ENCODE data around the gene HLA-DQA1. TPM values are rescaled to one million over a fixed set of nuclear protein-coding genes. Genes with fewer than 3 reads are reported as not detected.
A peak's percentile ranks its signal among the peaks of the same experiment; 100 is the strongest.

HLA-DQA1 gene
- total RNA-seq, 2 experiments from 2014 or later, result 35.4 to 41.1 TPM

- Mint-ChIP-seq H3K36me3 (ENCODE audit: low read depth) (peaks cover 5% of the 10 kb centered on the region), H3K4me3 (no peak overlapping the region), H3K4me1 (peaks cover 27% of the 10 kb centered on the region), H3K27ac (no peak overlapping the region), H3K9me3 (peaks cover 4% of the 10 kb centered on the region), H3K27me3 (no peaks in the 10 kb centered on the region)
- CTCF ChIA-PET, result interaction anchor here (2.3 kb wide), 1 partner anchor 13 kb away, joined by 7 read pairs; no protein-coding TSS in a partner anchor
- POLR2A ChIA-PET, result interaction anchor here (1.1 to 1.7 kb wide), 3 partner anchors 13 to 363 kb away, joined by 3 to 13 read pairs (median 4); partner anchors contain the start of gene HLA-DRA
- DNase-seq, result no peak
These were observed 27.8 kb upstream of the HLA-DQA1 start for GRCh38 chr6:32609391-32609730.

GRCh38 chr6:32609731-32610640, 27.2 kb upstream of the HLA-DQA1 start:
- H3K27me3 Mint-ChIP-seq, result no peaks in the 10 kb centered on the region
- H3K36me3 Mint-ChIP-seq (ENCODE audit: low read depth), result peaks cover 5% of the 10 kb centered on the region
- H3K4me3 Mint-ChIP-seq, result no peak overlapping the region
- ChIA-PET POLR2A (interaction anchor here (1.1 to 1.7 kb wide), 3 partner anchors 13 to 362 kb away, joined by 3 to 13 read pairs (median 4); partner anchors contain the start of gene HLA-DRA), CTCF (interaction anchor here (2.3 kb wide), 1 partner anchor 13 kb away, joined by 7 read pairs; no protein-coding TSS in a partner anchor)
- H3K27ac Mint-ChIP-seq, result no peak overlapping the region
- H3K9me3 Mint-ChIP-seq, result peaks cover 4% of the 10 kb centered on the region
- H3K4me1 Mint-ChIP-seq, result peaks cover 21% of the 10 kb centered on the region
- DNase-seq, result peak; percentile 60

GRCh38 chr6:32610682-32611296, 26.4 kb upstream of the HLA-DQA1 start:
- CTCF ChIA-PET, result interaction anchor here (1.0 kb wide), 1 partner anchor 11 kb away, joined by 3 read pairs; no protein-coding TSS in a partner anchor
- H3K9me3 Mint-ChIP-seq, result peaks cover 6% of the 10 kb centered on the region
- POLR2A ChIA-PET, result interaction anchor here (1.9 kb wide), 1 partner anchor 12 kb away, joined by 5 read pairs; no protein-coding TSS in a partner anchor
- peaks cover 21% of the 10 kb centered on the region for H3K4me1 Mint-ChIP-seq
- H3K27me3 Mint-ChIP-seq, result no peaks in the 10 kb centered on the region
- peaks cover 5% of the 10 kb centered on the region for H3K36me3 Mint-ChIP-seq (ENCODE audit: low read depth)
- no peak overlapping the region for H3K4me3 Mint-ChIP-seq
- DNase-seq, result no peak
- H3K27ac Mint-ChIP-seq, result no peak overlapping the region

- no peaks in the 10 kb centered on the region for H3K27me3 Mint-ChIP-seq
- no peak overlapping the region for H3K4me3 Mint-ChIP-seq
- CTCF ChIA-PET, result no interaction called here
- H3K27ac Mint-ChIP-seq, result no peak overlapping the region
- POLR2A ChIA-PET, result no interaction called here
- no peak for DNase-seq
- H3K4me1 Mint-ChIP-seq, result peaks cover 16% of the 10 kb centered on the region
- peaks cover 12% of the 10 kb centered on the region for H3K9me3 Mint-ChIP-seq
- peaks cover 13% of the 10 kb centered on the region for H3K36me3 Mint-ChIP-seq (ENCODE audit: low read depth)
These were observed 23.7 kb upstream of the HLA-DQA1 start for GRCh38 chr6:32613475-32613874.

GRCh38 chr6:32614366-32615081, 22.7 kb upstream of the HLA-DQA1 start:
- H3K27ac Mint-ChIP-seq, result no peak overlapping the region
- peaks cover 16% of the 10 kb centered on the region for H3K4me1 Mint-ChIP-seq
- ChIA-PET POLR2A (interaction anchor here (1.0 kb wide), 1 partner anchor 51 kb away, joined by 3 read pairs; no protein-coding TSS in a partner anchor), CTCF (interaction anchor here (1.9 kb wide), 1 partner anchor 31 kb away, joined by 4 read pairs; no protein-coding TSS in a partner anchor)
- H3K27me3 Mint-ChIP-seq, result no peaks in the 10 kb centered on the region
- H3K36me3 Mint-ChIP-seq (ENCODE audit: low read depth), result peaks cover 18% of the 10 kb centered on the region
- no peak overlapping the region for H3K4me3 Mint-ChIP-seq
- no peak for DNase-seq
- peaks cover 17% of the 10 kb centered on the region for H3K9me3 Mint-ChIP-seq

GRCh38 chr6:32615885-32616532, 21.2 kb upstream of the HLA-DQA1 start:
- CTCF ChIA-PET, result interaction anchor here (1.9 kb wide), 1 partner anchor 33 kb away, joined by 4 read pairs; no protein-coding TSS in a partner anchor
- no peaks in the 10 kb centered on the region for H3K27me3 Mint-ChIP-seq

GRCh38 chr6:32617751-32618150, 19.5 kb upstream of the HLA-DQA1 start:
- peaks cover 22% of the 10 kb centered on the region for H3K4me1 Mint-ChIP-seq
- H3K4me3 Mint-ChIP-seq, result no peak overlapping the region
- H3K36me3 Mint-ChIP-seq (ENCODE audit: low read depth), result peaks cover 13% of the 10 kb centered on the region
- POLR2A ChIA-PET, result interaction anchor here (0.6 to 0.9 kb wide), 2 partner anchors 14 to 18 kb away, joined by 3 to 4 read pairs; no protein-coding TSS in a partner anchor
- H3K27ac Mint-ChIP-seq, result no peak overlapping the region
- H3K9me3 Mint-ChIP-seq, result peaks cover 12% of the 10 kb centered on the region
- DNase-seq, result no peak
- no peaks in the 10 kb centered on the region for H3K27me3 Mint-ChIP-seq
- CTCF ChIA-PET, result no interaction called here

More at GRCh38 chr6:32615885-32616532, 21.2 kb upstream of the HLA-DQA1 start:
- no peak overlapping the region for H3K4me3 Mint-ChIP-seq
- peaks cover 12% of the 10 kb centered on the region for H3K4me1 Mint-ChIP-seq
- DNase-seq, result no peak
- POLR2A ChIA-PET, result no interaction called here
- peaks cover 18% of the 10 kb centered on the region for H3K36me3 Mint-ChIP-seq (ENCODE audit: low read depth)
- H3K27ac Mint-ChIP-seq, result no peak overlapping the region
- peaks cover 17% of the 10 kb centered on the region for H3K9me3 Mint-ChIP-seq

GRCh38 chr6:32621372-32621771, 15.8 kb upstream of the HLA-DQA1 start:
- Mint-ChIP-seq H3K4me3 (no peak overlapping the region), H3K9me3 (peaks cover 11% of the 10 kb centered on the region), H3K4me1 (peaks cover 42% of the 10 kb centered on the region), H3K27ac (no peak overlapping the region), H3K27me3 (no peaks in the 10 kb centered on the region), H3K36me3 (ENCODE audit: low read depth) (peaks cover 16% of the 10 kb centered on the region)
- DNase-seq, result no peak
- ChIA-PET CTCF (interaction anchor here (1.5 to 2.8 kb wide), 8 partner anchors 9 to 164 kb away, joined by 3 to 13 read pairs (median 5); partner anchors contain the start of gene HLA-DQB1), POLR2A (interaction anchor here (2.3 to 2.7 kb wide), 2 partner anchors 33 to 45 kb away, joined by 6 to 24 read pairs; partner anchors contain the start of gene HLA-DQB1)

- Mint-ChIP-seq H3K27me3 (no peaks in the 10 kb centered on the region), H3K9me3 (peaks cover 9% of the 10 kb centered on the region), H3K36me3 (ENCODE audit: low read depth) (peaks cover 12% of the 10 kb centered on the region), H3K27ac (peak overlapping the region; percentile 96), H3K4me3 (peak overlapping the region; percentile 15), H3K4me1 (peaks cover 48% of the 10 kb centered on the region)
- DNase-seq, result peak; percentile 49
- ChIA-PET CTCF (interaction anchor here (0.9 to 2.8 kb wide), 19 partner anchors 8 to 209 kb away, joined by 3 to 13 read pairs (median 4); partner anchors contain the start of genes HLA-DQB1 and HLA-DRB1), POLR2A (interaction anchor here (0.7 to 2.7 kb wide), 15 partner anchors 9 to 349 kb away, joined by 3 to 24 read pairs (median 5); partner anchors contain the start of genes HLA-DQB1, HLA-DRB1, PSMB9 and TAP1)
These were observed 14.4 kb upstream of the HLA-DQA1 start for GRCh38 chr6:32622545-32623401.

- H3K9me3 Mint-ChIP-seq, result peaks cover 3% of the 10 kb centered on the region
- no peaks in the 10 kb centered on the region for H3K27me3 Mint-ChIP-seq
- POLR2A ChIA-PET, result interaction anchor here (0.7 to 2.7 kb wide), 10 partner anchors 8 to 221 kb away, joined by 3 to 24 read pairs (median 6); partner anchors contain the start of genes HLA-DQB1 and HLA-DRB1
- H3K4me1 Mint-ChIP-seq, result peaks cover 53% of the 10 kb centered on the region
- no peak for DNase-seq
- peak overlapping the region; percentile 4 for H3K4me3 Mint-ChIP-seq
- peaks cover 6% of the 10 kb centered on the region for H3K36me3 Mint-ChIP-seq (ENCODE audit: low read depth)
- CTCF ChIA-PET, result interaction anchor here (1.1 to 2.8 kb wide), 3 partner anchors 9 to 77 kb away, joined by 4 to 13 read pairs (median 4); no protein-coding TSS in a partner anchor
- H3K27ac Mint-ChIP-seq, result peak overlapping the region; percentile 96
These were observed 13.5 kb upstream of the HLA-DQA1 start for GRCh38 chr6:32623693-32624092.

GRCh38 chr6:32624565-32624964, 12.6 kb upstream of the HLA-DQA1 start:
- H3K4me3 Mint-ChIP-seq, result no peak overlapping the region
- POLR2A ChIA-PET, result interaction anchor here (1.4 kb wide), 1 partner anchor 11 kb away, joined by 3 read pairs; no protein-coding TSS in a partner anchor
- H3K27me3 Mint-ChIP-seq, result no peaks in the 10 kb centered on the region
- peaks cover 53% of the 10 kb centered on the region for H3K4me1 Mint-ChIP-seq
- H3K9me3 Mint-ChIP-seq, result no peaks in the 10 kb centered on the region
- no peak for DNase-seq
- CTCF ChIA-PET, result no interaction called here
- peaks cover 2% of the 10 kb centered on the region for H3K36me3 Mint-ChIP-seq (ENCODE audit: low read depth)
- H3K27ac Mint-ChIP-seq, result peak overlapping the region; percentile 96

Data from activated CD4-positive, alpha-beta memory T cell treated with anti-CD3 and anti-CD28 coated beads, Interleukin-2, amount 10 ng/mL, durations not matched to agents 7 days and 5 days (primary cell).